HepG2 (cell line): Measurements from ENCODE around the gene ZFR2. TPM values are rescaled to one million over a fixed set of nuclear protein-coding genes. Genes with fewer than 3 reads are reported as not detected.
A peak's percentile ranks its signal among the peaks of the same experiment; 100 is the strongest.

Source experiments
- ATAC-seq: fragments of 200-7000 bp; cut with Tn5 transposase; 3 replicates; pipeline ENCODE4 v1.9.1; 2020; ENCODE audit warnings: mild to moderate bottlenecking, moderate library complexity
- BruUV-seq: library from RNA; stranded (reverse); fragments of 400-500 nt; replicated peaks from 2 replicates; lab custom pipeline; 2021; lab: Mats Ljungman, UMichigan
- CTCF ChIA-PET: fragments of 300-600 bp; formaldehyde crosslinking; extraction: SDS; loops from one replicate; lab custom pipeline; 2021; ENCODE audit warnings: low total read pairs, inconsistent platforms, low intra/inter-chr PET ratio; lab: Yijun Ruan, JAX
- POLR2A ChIA-PET: fragments of 350-600 bp; sonication (Branson Sonifier 250); formaldehyde crosslinking; loops from one replicate; lab custom pipeline; 2020; ENCODE audit warnings: antibody characterized with exemption, inconsistent platforms; lab: Yijun Ruan, JAX
- DNase-seq: peaks from one replicate; pipeline ENCODE4 v3.0.0-alpha.2; 2015; ENCODE audit warnings: low spot score
- FAIRE-seq: peaks from 3 replicates; lab custom pipeline; 2011; peaks lifted over from hg19 to GRCh38; lab: Jason Lieb, UNC
- H2AFZ ChIP-seq: one replicate; pipeline ENCODE4 v1.6.1; 2011; ENCODE audit warnings: low read length, inconsistent platforms
- H3K27ac ChIP-seq: fragments of 300-600 bp; 3 replicates; pipeline ENCODE4 v1.8.0; 2011; ENCODE audit warnings: mixed run types, mild to moderate bottlenecking, mixed read lengths, low read length, inconsistent platforms; ENCODE audit not compliant: insufficient read depth; ENCODE audit errors: extremely low read length
- H3K27me3 ChIP-seq, 2 experiments: fragments of 200-600 bp in 1 of 2; 2 replicates in 1 of 2; 3 replicates in 1 of 2; pipeline versions ENCODE4 v1.6.0 to v1.8.0; 2011; ENCODE audit warnings: low read length in 2 of 2, mild to moderate bottlenecking in 2 of 2, moderate library complexity in 2 of 2, inconsistent platforms in 1 of 2; ENCODE audit not compliant: insufficient read depth in 2 of 2, control insufficient read depth in 1 of 2
- H3K36me3 ChIP-seq, 2 experiments: fragments of 200-600 bp in 1 of 2; replicated peaks in 1 of 2; 2 replicates in 1 of 2; 3 replicates in 1 of 2; pipeline versions ENCODE4 v1.5.1 to v1.8.0; 2011; ENCODE audit warnings: low read length in 2 of 2, inconsistent platforms in 1 of 2; ENCODE audit not compliant: insufficient read depth in 2 of 2, control insufficient read depth in 1 of 2
- H3K4me1 ChIP-seq: 2 replicates; pipeline ENCODE4 v1.5.1; 2012; ENCODE audit warnings: low read length, inconsistent platforms; ENCODE audit not compliant: insufficient read depth
- H3K4me2 ChIP-seq: 2 replicates; pipeline ENCODE4 v1.6.0; 2011; ENCODE audit warnings: low read depth, low read length, inconsistent platforms
- H3K4me3 ChIP-seq, 3 experiments: fragments of 200-600 bp in 1 of 3; sonication (generic), shearing (Covaris generic) in 1 of 3; replicated peaks in 1 of 3; 2 replicates each; pipeline ENCODE4 v1.5.1; 2011 to 2016; ENCODE audit warnings: low read length in 3 of 3, inconsistent platforms in 2 of 3, low read depth in 2 of 3, mild to moderate bottlenecking in 2 of 3, control low read depth in 1 of 3, mixed read lengths in 1 of 3; ENCODE audit not compliant: insufficient read depth in 1 of 3
- H3K79me2 ChIP-seq: one replicate; pipeline ENCODE4 v1.6.1; 2011; ENCODE audit warnings: low read length, inconsistent platforms; ENCODE audit not compliant: insufficient read depth
- H3K9ac ChIP-seq: 2 replicates; pipeline ENCODE4 v1.6.0; 2011; ENCODE audit warnings: mild to moderate bottlenecking, low read depth, low read length, inconsistent platforms; ENCODE audit not compliant: insufficient read depth
- H3K9me3 ChIP-seq: 2 replicates; pipeline ENCODE4 v1.5.1; 2012; ENCODE audit warnings: mild to moderate bottlenecking, low read length
- H4K20me1 ChIP-seq: 2 replicates; pipeline ENCODE4 v1.6.0; 2011; ENCODE audit warnings: inconsistent platforms, mild to moderate bottlenecking, low read length, moderate library complexity; ENCODE audit not compliant: insufficient read depth
- CHD2 ChIP-seq: IDR thresholded peaks from 2 replicates; pipeline ENCODE4 v1.6.1; 2011; ENCODE audit warnings: low read depth, low read length, improper control_type of control experiment
- GLI4 ChIP-seq: sonication (generic); formaldehyde crosslinking; IDR thresholded peaks from 2 replicates; pipeline ENCODE4 v1.5.1; 2020; ENCODE audit warnings: missing genetic modification reagents, mild to moderate bottlenecking, moderate library complexity, borderline replicate concordance
- GMEB2 ChIP-seq: IDR thresholded peaks from 2 replicates; pipeline ENCODE4 v1.6.1; 2016; ENCODE audit warnings: missing biosample characterization, missing genetic modification reagents, low read depth
- MLX ChIP-seq: IDR thresholded peaks from 2 replicates; pipeline ENCODE4 v1.6.1; 2016
- RAD21 ChIP-seq: fragments of 450-650 bp; formaldehyde crosslinking; IDR thresholded peaks from 2 replicates; pipeline ENCODE4 v1.5.0; 2020; ENCODE audit warnings: mild to moderate bottlenecking
- TP53 ChIP-seq: sonication (generic); formaldehyde crosslinking; conservative IDR thresholded peaks from 2 replicates; pipeline ENCODE4 v1.4.0; 2020; ENCODE audit warnings: missing genetic modification reagents
- ZBTB7A ChIP-seq: sonication (generic); formaldehyde crosslinking; IDR thresholded peaks from 2 replicates; pipeline ENCODE4 v1.8.0; 2022; ENCODE audit warnings: mild to moderate bottlenecking, missing genetic modification reagents
- ZBTB8A ChIP-seq: sonication (generic); formaldehyde crosslinking; IDR thresholded peaks from 2 replicates; pipeline ENCODE4 v1.4.0; 2020; ENCODE audit warnings: mild to moderate bottlenecking, low read depth, missing genetic modification reagents, borderline replicate concordance
- ZFP91 ChIP-seq: sonication (generic); formaldehyde crosslinking; IDR thresholded peaks from 2 replicates; pipeline ENCODE4 v1.9.0; 2022; ENCODE audit warnings: missing genetic modification reagents, mild to moderate bottlenecking, borderline replicate concordance
- ZNF407 ChIP-seq: sonication (generic); formaldehyde crosslinking; IDR thresholded peaks from one replicate; pipeline ENCODE4 v1.5.1; 2020; ENCODE audit warnings: mild to moderate bottlenecking, missing genetic modification reagents; ENCODE audit errors: not compliant biosample characterization
- WGBS: methylation state at CpG from one replicate; pipeline ENCODE4 v1.1.6; 2017; ENCODE audit warnings: low lambda C conversion rate; 5-methylcytosine and 5-hydroxymethylcytosine counted together
- in situ Hi-C: cut with HindIII; loops from 2 replicates; pipeline ENCODE4 v1.10.0; 2017; ENCODE audit warnings: low pct_unique_long_range_greater_than_20kb; ENCODE audit not compliant: extremely low pct_ligation_motif_present
- intact Hi-C: fragments of 100-400 bp; cut with micrococcal nuclease; formaldehyde crosslinking; loops from one replicate; pipeline ENCODE4 v1.10.0; 2022; ENCODE audit not compliant: unreplicated experiment
- polyA plus RNA-seq, 8 experiments: library from polyadenylated mRNA; depleted of rRNA in 3 of 8; stranded (reverse) in 7 of 8; unstranded in 1 of 8; fragments of >200 nt; fragmentation: Illumina TruSeq in 4 of 8; extraction: Trizol in 4 of 8; gene quantifications; 2 replicates each; pipeline versions ENCODE4 v1.2.1 to v1.2.3, GENCODE V29; 2011 to 2016; ENCODE audit warnings: low read depth in 4 of 8, missing spikeins in 1 of 8, mixed read lengths in 1 of 8; ENCODE audit not compliant: insufficient read depth in 1 of 8
- total RNA-seq, 5 experiments: library from RNA; depleted of rRNA; stranded (reverse); fragments of >200 nt; fragmentation: Illumina TruSeq; extraction: Trizol; gene quantifications; 2 replicates each; pipeline ENCODE4 v1.2.3, GENCODE V29; 2016; ENCODE audit warnings: low read depth in 1 of 5

The ZFR2 gene
- total and polyA plus RNA-seq, 2 of the 13 experiments (the other 11 are each of a cell fraction or from before 2014, with no cell fraction given), result 0.37 to 0.69 TPM

GRCh38 chr19:3867971-3868769 lies 668 bp downstream of the ZFR2 start:
- no peak overlapping the region for H3K27ac ChIP-seq
- H3K36me3 ChIP-seq, result no peaks in the 10 kb centered on the region
- intact Hi-C loops, result no loop called here
- no peak overlapping the region; the same call in 1 of the 2 replicates for H3K4me2 ChIP-seq
- POLR2A ChIA-PET, result no interaction called here
- H3K9ac ChIP-seq, result no peak overlapping the region
- CTCF ChIA-PET, result no interaction called here
- ATAC-seq (no peak; the same call in 2 of the 3 replicates), DNase-seq (no peak), FAIRE-seq (no peak)
- H3K4me1 ChIP-seq, result peaks cover 7% of the 10 kb centered on the region
- H3K27me3 ChIP-seq, result peaks cover 4 to 31% of the 10 kb centered on the region in 2 experiments; a peak in 3 of 5 replicates
- H3K4me3 ChIP-seq, result peak overlapping the region in 2 of 3 experiments; percentile 9 to 10; a peak in 2 of 6 replicates
- in situ Hi-C loops, result loop anchor here (25.0 kb wide), 1 partner anchor 344 kb away; no protein-coding TSS in a partner anchor
- no peak overlapping the region for H2AFZ ChIP-seq
- no TSS peak for BruUV-seq
- 15% methylated on average over 30 of the region's 30 CpGs for WGBS
- H3K9me3 ChIP-seq, result no peaks in the 10 kb centered on the region
- no peaks in the 10 kb centered on the region for H3K79me2 ChIP-seq
- H4K20me1 ChIP-seq, result no peaks in the 10 kb centered on the region
- TF ChIP-seq GMEB2 (no peak), ZBTB8A (CRISPR knock-in tag) (no peak), TP53 (CRISPR knock-in tag) (no peak), GLI4 (CRISPR knock-in tag) (no peak), CHD2 (no peak), ZBTB7A (no peak), ZFP91 (CRISPR knock-in tag) (0 out of 2 replicates have a peak, but pooled peaks have one; percentile 14), ZNF407 (CRISPR knock-in tag) (no peak), RAD21 (no peak), MLX (CRISPR knock-in tag) (no peak)
